ENCODE data around the gene RAPGEF2. TPM values are rescaled to one million over a fixed set of nuclear protein-coding genes. Genes with fewer than 3 reads are reported as not detected.

RAPGEF2 gene
- total and polyA plus RNA-seq, 2 donors (not counting 3 experiments of a cell fraction or from before 2014, with no cell fraction given) = 28.7 to 55.2 TPM

- DNase-seq (ENCODE audit: low read depth, low spot score) (peak; percentile 83), FAIRE-seq (peak; percentile 80)
- dilution Hi-C loops (cut with MboI; ENCODE audit: extremely low pct_ligation_motif_present, low sequenced_read_pairs) = no loop called here
- H3K4me3 ChIP-seq (replicated peaks in 1 of 3; ENCODE audit: insufficient read depth in 1 of 3, low read depth in 1 of 3, low read length in 3 of 3) = no peak overlapping the region
- intact Hi-C loops (cut with micrococcal nuclease) = loop anchor here (5.0 kb wide), 1 partner anchor 130 kb away; no protein-coding TSS in a partner anchor
- no peaks in the 10 kb centered on the region for H3K27me3 ChIP-seq (ENCODE audit: control insufficient read depth in 2 of 2, insufficient read depth in 2 of 2, low read length in 2 of 2)
- no peak overlapping the region for H2AFZ ChIP-seq (ENCODE audit: low read depth, low read length)
- BruUV-seq (replicated peaks) = no TSS peak
- H3K4me2 ChIP-seq (ENCODE audit: insufficient read depth, low read length) = no peak overlapping the region
- peak overlapping the region; percentile 56 for H3K27ac ChIP-seq (ENCODE audit: insufficient read depth, low read depth, low read length)
- ChIA-PET CTCF (interaction anchor here (1.6 kb wide), 1 partner anchor 11 kb away, joined by 5 read pairs; no protein-coding TSS in a partner anchor), POLR2A (no interaction called here)
- H4K20me1 ChIP-seq (replicated peaks; ENCODE audit: control insufficient read depth, extremely low read depth, insufficient read depth, low read length) = no peaks in the 10 kb centered on the region
- no peaks in the 10 kb centered on the region for H3K9me1 ChIP-seq (replicated peaks; ENCODE audit: control insufficient read depth, extremely low read depth, insufficient read depth, low read length)
- no peak overlapping the region for H3K9ac ChIP-seq (replicated peaks; ENCODE audit: extremely low read depth, insufficient read depth, low read length)
- H3K79me2 ChIP-seq (ENCODE audit: control insufficient read depth, insufficient read depth, low read length) = no peaks in the 10 kb centered on the region
- H3K9me3 ChIP-seq (replicated peaks; ENCODE audit: control insufficient read depth, insufficient read depth, low read length) = no peaks in the 10 kb centered on the region
- TF ChIP-seq EZH2 (IDR thresholded peaks at IDR 0.05; ENCODE audit: borderline replicate concordance, low read depth, low read length, severe bottlenecking) (no peak), MYC (IDR thresholded peaks at IDR 0.05; ENCODE audit: low read depth, low read length) (no peak), POLR2AphosphoS5 (IDR thresholded peaks at IDR 0.05; ENCODE audit: insufficient read depth, low read depth, low read length) (no peak), FOS (IDR thresholded peaks at IDR 0.05; ENCODE audit: borderline replicate concordance, insufficient read depth, low read length) (peak; percentile 75), JUN (IDR thresholded peaks at IDR 0.05; ENCODE audit: borderline replicate concordance, insufficient read depth, insufficient read length, low read depth) (peak; percentile 83)
- H3K4me1 ChIP-seq (ENCODE audit: control insufficient read depth, extremely low read depth, insufficient read depth, low read length) = peaks cover 21% of the 10 kb centered on the region
- H3K36me3 ChIP-seq (ENCODE audit: control insufficient read depth in 2 of 2, extremely low read depth in 1 of 2, insufficient read depth in 2 of 2, low read length in 2 of 2) = no peaks in the 10 kb centered on the region
Observed at GRCh38 chr4:159401791-159402380, 299.0 kb downstream of the RAPGEF2 start.

Small RNAs within 50 kb of the gene (microRNA-seq; reads per million reads assigned to microRNA genes)
- gene MIR3688-1 (ENCODE audit: borderline number of aligned reads, borderline replicate concordance) (not detected), gene MIR3688-2 (ENCODE audit: borderline number of aligned reads, borderline replicate concordance) (not detected)

Small RNAs within 50 kb of the gene (small RNA-seq; reads per million reads assigned to genes)
- gene AC074344.1 (ENCODE audit: insufficient read depth, insufficient read length, low read depth, low replicate concordance) (not detected), gene MIR3688-1 (ENCODE audit: insufficient read depth, insufficient read length, low read depth, low replicate concordance) (not detected), gene RF00019 (ENCODE audit: insufficient read depth, insufficient read length, low read depth, low replicate concordance) (not detected)
